ENCODE data around the gene S100A5. TPM values are rescaled to one million over a fixed set of nuclear protein-coding genes. Genes with fewer than 3 reads are reported as not detected.

S100A5 gene
- total RNA-seq, 1 donor from 2014 or later = not detected

GRCh38 chr1:153550827-153551500 lies 10.2 kb upstream of the S100A5 start:
- no peak for ATAC-seq
- Histone ChIP-seq H3K4me1 (peaks cover 69% of the 10 kb centered on the region), H3K4me3 (no peak overlapping the region), H3K27ac (peak overlapping the region; percentile 63), H3K9me3 (no peaks in the 10 kb centered on the region), H3K27me3 (ENCODE audit: low read depth) (no peaks in the 10 kb centered on the region), H3K36me3 (no peaks in the 10 kb centered on the region)
- DNase-seq = peak; percentile 54
- TF ChIP-seq, protein P1, sequence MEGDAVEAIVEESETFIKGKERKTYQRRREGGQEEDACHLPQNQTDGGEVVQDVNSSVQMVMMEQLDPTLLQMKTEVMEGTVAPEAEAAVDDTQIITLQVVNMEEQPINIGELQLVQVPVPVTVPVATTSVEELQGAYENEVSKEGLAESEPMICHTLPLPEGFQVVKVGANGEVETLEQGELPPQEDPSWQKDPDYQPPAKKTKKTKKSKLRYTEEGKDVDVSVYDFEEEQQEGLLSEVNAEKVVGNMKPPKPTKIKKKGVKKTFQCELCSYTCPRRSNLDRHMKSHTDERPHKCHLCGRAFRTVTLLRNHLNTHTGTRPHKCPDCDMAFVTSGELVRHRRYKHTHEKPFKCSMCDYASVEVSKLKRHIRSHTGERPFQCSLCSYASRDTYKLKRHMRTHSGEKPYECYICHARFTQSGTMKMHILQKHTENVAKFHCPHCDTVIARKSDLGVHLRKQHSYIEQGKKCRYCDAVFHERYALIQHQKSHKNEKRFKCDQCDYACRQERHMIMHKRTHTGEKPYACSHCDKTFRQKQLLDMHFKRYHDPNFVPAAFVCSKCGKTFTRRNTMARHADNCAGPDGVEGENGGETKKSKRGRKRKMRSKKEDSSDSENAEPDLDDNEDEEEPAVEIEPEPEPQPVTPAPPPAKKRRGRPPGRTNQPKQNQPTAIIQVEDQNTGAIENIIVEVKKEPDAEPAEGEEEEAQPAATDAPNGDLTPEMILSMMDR (IDR thresholded peaks at IDR 0.05) = no peak
- intact Hi-C loops (cut with DNase I) = no loop called here

DNA sequence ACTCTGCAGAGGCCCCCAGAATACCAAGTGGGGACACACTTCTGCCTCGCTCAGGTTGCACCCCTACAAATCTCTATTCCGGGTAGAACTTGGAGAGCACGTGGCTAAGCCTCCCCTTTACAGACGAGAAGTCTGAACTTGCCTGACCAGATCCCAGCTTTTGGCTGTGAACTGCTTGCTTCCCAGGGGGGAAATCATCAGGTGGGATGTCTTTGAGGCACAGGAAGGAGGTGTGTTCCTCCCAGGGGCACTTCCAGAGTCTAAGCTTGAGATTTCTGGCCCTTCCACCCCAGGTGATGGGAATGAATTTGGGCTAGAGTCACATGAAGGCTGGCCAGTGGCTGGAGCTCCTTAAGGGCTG lies 9.6 kb upstream of the S100A5 start:
- Histone ChIP-seq H3K4me1 (peaks cover 75% of the 10 kb centered on the region), H3K27ac (peak overlapping the region; percentile 63), H3K9me3 (no peaks in the 10 kb centered on the region), H3K36me3 (no peaks in the 10 kb centered on the region), H3K27me3 (ENCODE audit: low read depth) (no peaks in the 10 kb centered on the region), H3K4me3 (no peak overlapping the region)
- ATAC-seq = no peak
- intact Hi-C loops (cut with DNase I) = no loop called here
- DNase-seq = no peak
- TF ChIP-seq, protein P1 (IDR thresholded peaks at IDR 0.05) = no peak

- TF ChIP-seq, protein P1 (IDR thresholded peaks at IDR 0.05) = no peak
- H3K9me3 ChIP-seq = no peaks in the 10 kb centered on the region
- H3K4me1 ChIP-seq = peaks cover 79% of the 10 kb centered on the region
- DNase-seq = no peak
- H3K27me3 ChIP-seq (ENCODE audit: low read depth) = no peaks in the 10 kb centered on the region
- intact Hi-C loops (cut with DNase I) = no loop called here
- no peaks in the 10 kb centered on the region for H3K36me3 ChIP-seq
- no peak overlapping the region for H3K4me3 ChIP-seq
- H3K27ac ChIP-seq = peak overlapping the region; percentile 63
- no peak for ATAC-seq
These were observed 9.1 kb upstream of the S100A5 start for GRCh38 chr1:153549741-153550397.

DNA sequence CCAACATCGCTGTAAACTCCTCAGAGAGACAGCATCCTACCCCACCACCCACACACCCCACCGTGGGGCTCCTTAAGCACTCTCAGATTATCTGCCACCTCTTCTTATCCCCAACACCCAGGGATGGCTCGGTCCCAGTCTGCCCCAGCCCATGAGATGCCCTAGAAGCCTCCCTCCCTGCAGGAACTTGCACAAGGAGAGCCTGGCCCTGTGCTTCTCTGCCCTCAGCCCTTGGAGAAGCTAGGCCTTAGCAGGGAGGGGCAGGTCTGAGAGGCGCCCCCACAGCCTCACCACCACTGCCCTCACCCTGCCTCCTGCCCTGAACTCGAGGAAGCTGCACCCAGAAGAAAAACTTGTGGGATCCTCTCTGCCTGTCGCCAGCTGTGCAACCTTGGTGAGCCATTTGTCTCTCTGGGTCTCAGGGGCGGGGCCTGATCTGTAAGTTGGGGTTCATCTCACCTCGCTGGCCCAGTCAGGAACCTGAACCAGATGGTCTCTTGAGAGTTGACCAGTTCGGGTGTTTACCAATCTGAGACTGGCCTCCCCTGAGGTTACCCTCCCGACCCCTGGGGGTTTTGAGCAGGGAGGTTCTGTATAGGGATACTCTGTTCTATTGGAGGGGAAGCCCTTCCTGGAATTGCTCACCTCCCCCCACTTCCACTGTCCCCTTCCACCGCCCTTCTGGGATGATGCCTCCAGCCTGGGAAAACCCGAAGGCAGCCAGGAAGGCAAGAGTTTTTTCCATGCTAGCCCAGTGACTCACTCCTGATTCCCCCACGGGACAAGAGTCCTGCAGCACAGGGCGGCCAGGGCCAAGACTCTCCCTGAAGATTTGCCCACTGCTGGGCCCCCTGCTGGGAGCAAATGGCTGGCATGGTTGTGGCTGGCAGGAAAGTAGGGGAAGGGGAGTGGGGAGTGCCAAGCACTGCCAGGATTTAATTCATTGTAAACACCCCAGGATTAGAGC lies 8.3 kb upstream of the S100A5 start, which contains the start of gene S100A3:
TSS of gene S100A3 (minus strand) at position 537 of the 967 bp plus-strand sequence. CDS start 773 bp downstream, outside the sequence.
- TF ChIP-seq, protein P1 (IDR thresholded peaks at IDR 0.05) = no peak
- ATAC-seq (peak in 1 of 2 donors; percentile 6), DNase-seq (peak; percentile 45)
- H3K27ac ChIP-seq = peak within 1 kb of the TSS; percentile 63
- H3K4me3 ChIP-seq = no peak within 1 kb of the TSS
- peaks cover 79% of the 10 kb centered on the region for H3K4me1 ChIP-seq
- H3K36me3 ChIP-seq = peaks cover 6% of the 10 kb centered on the region
- intact Hi-C loops (cut with DNase I) = no loop called here
- no peaks in the 10 kb centered on the region for H3K9me3 ChIP-seq
- no peaks in the 10 kb centered on the region for H3K27me3 ChIP-seq (ENCODE audit: low read depth)

All from lower lobe of right lung (tissue), 2 donors.